IMR-90 (cell line): ENCODE measurements around the gene SERPINE2. TPM values are rescaled to one million over a fixed set of nuclear protein-coding genes. Genes with fewer than 3 reads are reported as not detected.

ENCODE experiments used
- ATAC-seq: fragments of 200-7000 bp; cut with Tn5 transposase; 2 replicates; pipeline ENCODE4 v1.9.1; 2020; ENCODE audit warnings: low read depth, mild to moderate bottlenecking, moderate library complexity
- BruUV-seq: library from RNA; stranded (reverse); fragments of 400-500 nt; replicated peaks from 2 replicates; lab custom pipeline; 2021; lab: Mats Ljungman, UMichigan
- CTCF ChIA-PET: fragments of 300-600 bp; formaldehyde crosslinking; extraction: SDS; loops from one replicate; lab custom pipeline; 2021; ENCODE audit warnings: antibody characterized with exemption; lab: Yijun Ruan, JAX
- POLR2A ChIA-PET: fragments of 300-600 bp; sonication (Branson Sonifier 250); formaldehyde crosslinking; loops from one replicate; lab custom pipeline; 2022; ENCODE audit warnings: antibody characterized with exemption; ENCODE audit not compliant: unreplicated experiment; lab: Charles Lee
- DNase-seq: peaks from one replicate; pipeline ENCODE4 v3.0.0; 2013
- H2AFZ ChIP-seq: replicated peaks from 2 replicates; pipeline ENCODE3; 2013; ENCODE audit warnings: low read length, mild to moderate bottlenecking; ENCODE audit not compliant: poor library complexity
- H2AK5ac ChIP-seq: 2 replicates; pipeline ENCODE4 v1.6.1; 2013; ENCODE audit warnings: low read depth, low read length, inconsistent platforms
- H2AK9ac ChIP-seq: replicated peaks from 2 replicates; pipeline ENCODE3; 2013; ENCODE audit warnings: mild to moderate bottlenecking, low read depth, low read length, moderate library complexity; ENCODE audit not compliant: poor library complexity
- H2BK120ac ChIP-seq: 2 replicates; pipeline ENCODE4 v1.6.1; 2013; ENCODE audit warnings: low read depth, low read length, inconsistent platforms
- H2BK15ac ChIP-seq: 3 replicates; pipeline ENCODE4 v1.6.1; 2013; ENCODE audit warnings: low read depth, low read length, inconsistent platforms
- H2BK20ac ChIP-seq: 2 replicates; pipeline ENCODE4 v1.6.1; 2013; ENCODE audit warnings: low read depth, mild to moderate bottlenecking, inconsistent platforms, low read length, moderate library complexity
- H2BK5ac ChIP-seq: 2 replicates; pipeline ENCODE4 v1.6.1; 2013; ENCODE audit warnings: mild to moderate bottlenecking, low read depth, low read length, inconsistent platforms; ENCODE audit not compliant: poor library complexity, severe bottlenecking
- H3K14ac ChIP-seq: replicated peaks from 2 replicates; pipeline ENCODE4 v1.6.1; 2013; ENCODE audit warnings: low read depth, low read length, inconsistent platforms
- H3K18ac ChIP-seq: 2 replicates; pipeline ENCODE4 v1.6.1; 2013; ENCODE audit warnings: low read depth, low read length, control low read depth
- H3K23ac ChIP-seq: 2 replicates; pipeline ENCODE4 v1.6.1; 2013; ENCODE audit warnings: low read depth, low read length, inconsistent platforms
- H3K27ac ChIP-seq: 2 replicates; pipeline ENCODE4 v1.5.1; 2013; ENCODE audit warnings: mild to moderate bottlenecking, control low read depth, low read length; ENCODE audit not compliant: insufficient read depth
- H3K27me3 ChIP-seq: 2 replicates; pipeline ENCODE4 v1.6.1; 2013; ENCODE audit warnings: low read length; ENCODE audit not compliant: control insufficient read depth, insufficient read depth
- H3K36me3 ChIP-seq: 2 replicates; pipeline ENCODE4 v1.6.1; 2013; ENCODE audit warnings: low read length, mixed read lengths; ENCODE audit not compliant: control insufficient read depth, insufficient read depth
- H3K4ac ChIP-seq: 2 replicates; pipeline ENCODE4 v1.6.1; 2013; ENCODE audit warnings: low read depth, low read length, inconsistent platforms
- H3K4me1 ChIP-seq: 2 replicates; pipeline ENCODE4 v1.6.1; 2013; ENCODE audit warnings: low read length, mixed read lengths; ENCODE audit not compliant: control insufficient read depth, insufficient read depth
- H3K4me2 ChIP-seq: 2 replicates; pipeline ENCODE4 v1.6.1; 2013; ENCODE audit warnings: low read depth, mild to moderate bottlenecking, control low read depth, low read length, moderate library complexity
- H3K4me3 ChIP-seq: 2 replicates; pipeline ENCODE4 v1.5.1; 2013; ENCODE audit warnings: low read depth, mild to moderate bottlenecking, control low read depth, low read length, moderate library complexity; ENCODE audit not compliant: insufficient read depth
- H3K56ac ChIP-seq: 2 replicates; pipeline ENCODE4 v1.6.1; 2013; ENCODE audit warnings: low read length, inconsistent platforms; ENCODE audit not compliant: insufficient read depth; ENCODE audit errors: extremely low read depth
- H3K79me1 ChIP-seq, 2 experiments: 2 replicates each; pipeline ENCODE4 v1.6.1; 2013; ENCODE audit warnings: low read length in 2 of 2, inconsistent platforms in 1 of 2, low read depth in 1 of 2
- H3K9ac ChIP-seq: 2 replicates; pipeline ENCODE4 v1.6.1; 2013; ENCODE audit warnings: low read depth, low read length, control low read depth
- H3K9me1 ChIP-seq: 2 replicates; pipeline ENCODE4 v1.6.1; 2013; ENCODE audit warnings: low read length, inconsistent platforms; ENCODE audit not compliant: insufficient read depth
- H3K9me3 ChIP-seq: 2 replicates; pipeline ENCODE4 v1.6.1; 2013; ENCODE audit warnings: low read length; ENCODE audit not compliant: control insufficient read depth, insufficient read depth
- H4K20me1 ChIP-seq: 2 replicates; pipeline ENCODE4 v1.6.1; 2013; ENCODE audit warnings: low read length, inconsistent platforms; ENCODE audit not compliant: insufficient read depth
- H4K5ac ChIP-seq: 2 replicates; pipeline ENCODE4 v1.6.1; 2013; ENCODE audit warnings: mild to moderate bottlenecking, low read depth, low read length, control low read depth
- H4K8ac ChIP-seq, 2 experiments: 2 replicates each; pipeline ENCODE4 v1.6.1; 2013; ENCODE audit warnings: low read depth in 2 of 2, low read length in 2 of 2, control low read depth in 1 of 2, inconsistent platforms in 1 of 2
- H4K91ac ChIP-seq: 2 replicates; pipeline ENCODE4 v1.6.1; 2013; ENCODE audit warnings: low read depth, low read length, inconsistent platforms; ENCODE audit not compliant: insufficient read depth
- CEBPB ChIP-seq: IDR thresholded peaks from 2 replicates; pipeline ENCODE4 v1.6.1; 2012; ENCODE audit warnings: low read depth, low read length, improper control_type of control experiment
- CHD1 ChIP-seq: IDR thresholded peaks from 2 replicates; pipeline ENCODE4 v1.6.1; 2012; ENCODE audit warnings: low read depth, low read length, improper control_type of control experiment
- CTCF ChIP-seq: conservative IDR thresholded peaks from 2 replicates; pipeline ENCODE4 v1.5.1; 2012; ENCODE audit warnings: mild to moderate bottlenecking, low read depth, low read length, improper control_type of control experiment
- ELK1 ChIP-seq: fragments of 150-350 bp; IDR thresholded peaks from 2 replicates; pipeline ENCODE4 v1.6.1; 2016; ENCODE audit warnings: low read depth, mild to moderate bottlenecking, low read length, moderate library complexity, borderline replicate concordance
- FOS ChIP-seq: fragments of 150-350 bp; IDR thresholded peaks from 2 replicates; pipeline ENCODE4 v1.6.1; 2016; ENCODE audit warnings: low read depth, low read length
- MAFK ChIP-seq: IDR thresholded peaks from 2 replicates; pipeline ENCODE4 v1.6.1; 2012; ENCODE audit warnings: low read depth, low read length, improper control_type of control experiment
- MAZ ChIP-seq: IDR thresholded peaks from 2 replicates; pipeline ENCODE4 v1.6.1; 2012; ENCODE audit warnings: low read depth, mild to moderate bottlenecking, low read length, improper control_type of control experiment, moderate library complexity, borderline replicate concordance
- MXI1 ChIP-seq: IDR thresholded peaks from 2 replicates; pipeline ENCODE4 v1.6.1; 2012; ENCODE audit warnings: low read depth, mild to moderate bottlenecking, low read length, moderate library complexity, borderline replicate concordance
- NFE2L2 ChIP-seq: fragments of 150-350 bp; IDR thresholded peaks from 2 replicates; pipeline ENCODE4 v1.6.1; 2016; ENCODE audit warnings: low read depth, mild to moderate bottlenecking, low read length
- POLR2A ChIP-seq: IDR thresholded peaks from 2 replicates; pipeline ENCODE4 v1.6.1; 2012; ENCODE audit warnings: mild to moderate bottlenecking, low read depth, low read length
- RAD21 ChIP-seq: IDR thresholded peaks from 2 replicates; pipeline ENCODE4 v1.6.1; 2012; ENCODE audit warnings: low read length, improper control_type of control experiment
- RCOR1 ChIP-seq: IDR thresholded peaks from 2 replicates; pipeline ENCODE4 v1.6.1; 2012; ENCODE audit warnings: mild to moderate bottlenecking, low read length, improper control_type of control experiment; ENCODE audit not compliant: insufficient replicate concordance
- RFX5 ChIP-seq: IDR thresholded peaks from 2 replicates; pipeline ENCODE4 v1.8.0; 2012; ENCODE audit warnings: low read depth, mild to moderate bottlenecking, low read length, moderate library complexity
- USF2 ChIP-seq: fragments of 150-350 bp; IDR thresholded peaks from 2 replicates; pipeline ENCODE4 v1.6.1; 2017; ENCODE audit warnings: mild to moderate bottlenecking, antibody characterized with exemption, low read length, low read depth
- dilution Hi-C: fragments of 300-500 bp; cut with HindIII; formaldehyde crosslinking; loops from one replicate; pipeline ENCODE4 v1.14.3; 2018; ENCODE audit warnings: low sequenced_read_pairs; ENCODE audit not compliant: unreplicated experiment
- in situ Hi-C: fragments of 300-500 bp; cut with MboI; formaldehyde crosslinking; loops from 3 replicates; pipeline ENCODE4 v1.14.3; 2019; ENCODE audit warnings: low sequenced_read_pairs, inconsistent platforms, mixed read lengths
- intact Hi-C: fragments of 100-400 bp; cut with micrococcal nuclease; formaldehyde crosslinking; loops from 2 replicates; pipeline ENCODE4 v1.10.0; 2022
- polyA plus RNA-seq, 3 experiments: library from polyadenylated mRNA; depleted of rRNA; stranded (reverse); fragments of >200 nt; gene quantifications; 2 replicates each; pipeline ENCODE4 v1.2.3, GENCODE V29; 2012; ENCODE audit warnings: low replicate concordance in 1 of 3
- total RNA-seq: library from RNA; depleted of rRNA; stranded (reverse); fragments of >200 nt; gene quantifications from 2 replicates; pipeline ENCODE4 v1.2.3, GENCODE V29; 2012

Gene SERPINE2
- total and polyA plus RNA-seq, 2 of the 4 experiments (the other 2 are of a cell fraction) = 24.0 to 62.7 TPM

DNA sequence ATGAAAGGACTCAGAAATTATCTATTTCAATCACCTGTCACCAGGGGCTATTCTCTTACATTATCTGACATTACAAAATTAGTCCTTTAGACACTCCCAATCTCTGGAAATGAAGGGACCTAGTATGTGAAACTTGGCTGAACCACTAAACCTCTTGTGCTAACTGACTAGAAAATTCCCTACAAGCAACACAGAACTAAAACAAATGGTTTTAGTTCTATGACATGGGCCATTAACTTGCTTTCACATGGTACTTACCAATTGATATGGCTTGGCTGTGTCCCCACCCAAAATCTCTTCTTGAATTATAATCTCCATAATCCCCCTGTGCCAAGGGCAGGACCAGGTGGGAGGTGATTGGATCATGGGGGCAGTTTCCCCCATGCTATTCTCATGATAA lies 16.6 kb downstream of the SERPINE2 start:
- Histone ChIP-seq H2BK120ac (no peak overlapping the region), H3K23ac (no peak overlapping the region), H3K9me1 (peaks cover 5% of the 10 kb centered on the region), H4K20me1 (no peaks in the 10 kb centered on the region), H4K91ac (no peak overlapping the region), H3K9ac (no peak overlapping the region), H3K27ac (no peak overlapping the region), H2BK20ac (no peak overlapping the region), H2BK15ac (no peak overlapping the region), H2BK5ac (no peak overlapping the region), H3K79me1 (peaks cover 16 to 31% of the 10 kb centered on the region in 2 experiments), H4K5ac (no peak overlapping the region), H3K4me2 (no peak overlapping the region), H3K36me3 (no peaks in the 10 kb centered on the region), H3K4me1 (0 out of 2 replicates have a peak, but pooled peaks cover 2% of the 10 kb centered on the region), H2AK9ac (no peak overlapping the region), H2AK5ac (no peak overlapping the region), H4K8ac (no peak overlapping the region), H3K9me3 (no peaks in the 10 kb centered on the region), H3K56ac (no peak overlapping the region), H3K4ac (no peak overlapping the region), H2AFZ (no peak overlapping the region), H3K18ac (no peak overlapping the region), H3K27me3 (no peaks in the 10 kb centered on the region), H3K14ac (no peak overlapping the region), H3K4me3 (no peak overlapping the region)
- dilution Hi-C loops (no loop called here), in situ Hi-C loops (no loop called here), intact Hi-C loops (no loop called here)
- ChIA-PET POLR2A (no interaction called here), CTCF (no interaction called here)
- DNase-seq (no peak), ATAC-seq (no peak)
- no TSS peak for BruUV-seq
- TF ChIP-seq NFE2L2 (no peak), MXI1 (no peak), CTCF (no peak), RAD21 (no peak), MAZ (no peak), FOS (no peak), RCOR1 (no peak), CEBPB (no peak), POLR2A (no peak), ELK1 (no peak), RFX5 (no peak), USF2 (no peak), CHD1 (no peak), MAFK (no peak)
